Adrenal gland (tissue), 5 donors: ENCODE data around the gene KIF26B.

Experiments used
- CTCF ChIP-seq, 6 experiments: fragments of 450-650 bp in 4 of 6; fragments of 200-600 bp in 2 of 6; sonication (generic) in 1 of 6; IDR thresholded peaks; 1 replicate in 5 of 6; 2 replicates in 1 of 6; pipeline versions ENCODE4 v1.5.1 to v1.8.0; 2016 to 2021; ENCODE audit warnings: antibody characterized with exemption in 6 of 6, mild to moderate bottlenecking in 2 of 6, moderate library complexity in 1 of 6
- POLR2A ChIP-seq, 2 donors: fragments of 450-650 bp; IDR thresholded peaks; one replicate each; pipeline ENCODE4 v1.6.1; 2017; ENCODE audit warnings: antibody characterized with exemption in 2 of 2, mild to moderate bottlenecking in 2 of 2, moderate library complexity in 1 of 2
- donor health status: DM: no; HTN: no; CAD: no.

GRCh38 chr1:245247801-245248200 is 93.0 kb downstream of the KIF26B start:
- TF ChIP-seq POLR2A (IDR thresholded peaks at IDR 0.05) = no peak
- TF ChIP-seq CTCF (IDR thresholded peaks at IDR 0.05) = no peak
